C4-2B (cell line): ENCODE results near the gene GNL1.

Experiments
- CTCF ChIP-seq: fragments of 450-650 bp; conservative IDR thresholded peaks from 2 replicates; pipeline ENCODE4 v1.5.1; 2017; ENCODE audit warnings: mild to moderate bottlenecking
- ZFX ChIP-seq: fragments of 450-650 bp; IDR thresholded peaks from 2 replicates; pipeline ENCODE4 v1.6.1; 2017

DNA sequence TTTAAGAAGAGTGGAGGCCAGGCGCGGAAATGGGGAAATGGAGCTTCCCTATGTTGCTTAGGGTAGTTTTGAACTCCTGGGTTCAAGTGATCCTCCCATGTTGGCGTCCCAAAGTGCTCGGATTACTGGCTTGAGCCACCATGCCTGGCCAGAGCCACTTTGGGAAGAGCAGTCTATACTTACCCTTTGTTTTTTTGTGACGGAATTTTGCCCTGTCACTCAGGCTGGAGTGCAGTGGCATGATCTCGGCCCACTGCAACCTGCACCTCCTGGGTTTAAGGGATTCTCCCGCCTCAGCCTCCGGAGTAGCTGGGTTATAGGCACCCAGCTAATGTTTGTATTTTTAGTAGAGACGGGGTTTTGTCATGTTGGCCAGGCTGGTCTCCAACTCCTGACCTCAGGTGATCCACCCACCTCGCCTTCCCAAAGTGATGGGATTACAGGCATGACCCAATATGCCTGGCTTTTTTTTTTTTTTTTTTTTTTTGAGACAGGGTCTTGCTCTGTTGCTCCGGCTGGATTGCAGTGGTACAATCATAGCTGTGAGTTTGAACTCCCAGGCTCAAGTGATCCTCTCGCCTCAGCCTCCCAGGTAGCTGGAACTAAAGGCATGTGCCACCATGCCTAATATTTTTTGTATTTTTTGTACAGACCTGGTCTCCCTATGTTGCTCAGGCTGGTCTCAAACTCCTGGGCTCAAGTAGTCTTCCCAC lies 42.8 kb upstream of the GNL1 start:
- TF ChIP-seq CTCF (no peak), ZFX (no peak)
